Measurements from ENCODE around the gene ALB. TPM values are rescaled to one million over a fixed set of nuclear protein-coding genes. Genes with fewer than 3 reads are reported as not detected.

Gene ALB
- total and polyA plus RNA-seq, 2 of the 8 experiments (the other 6 are each of a cell fraction or from before 2014, with no cell fraction given), result 0.12 TPM; not detected in 1

- no peak overlapping the region for H4K8ac ChIP-seq (ENCODE audit: extremely low read depth, insufficient read depth, low read length)
- H2BK20ac ChIP-seq (ENCODE audit: low read length), result no peak overlapping the region
- ChIA-PET CTCF (ENCODE audit: partially characterized antibody) (interaction anchor here (0.9 to 1.9 kb wide), 4 partner anchors 8 to 29 kb away, joined by 3 to 6 read pairs (median 4); no protein-coding TSS in a partner anchor), POLR2A (ENCODE audit: partially characterized antibody) (no interaction called here)
- H3K4me3 ChIP-seq (ENCODE audit: extremely low read depth in 1 of 4, insufficient read depth in 2 of 4, low read depth in 3 of 4, low read length in 4 of 4), result no peak overlapping the region
- no peak overlapping the region for H2BK120ac ChIP-seq (replicated peaks; ENCODE audit: low read depth, low read length)
- no peaks in the 10 kb centered on the region for H3K36me3 ChIP-seq (ENCODE audit: control insufficient read depth in 2 of 4, insufficient read depth in 4 of 4, low read length in 3 of 4)
- H3K79me2 ChIP-seq (ENCODE audit: control insufficient read depth in 1 of 2, insufficient read depth in 2 of 2, low read length in 2 of 2), result no peaks in the 10 kb centered on the region
- no peak overlapping the region for H3K56ac ChIP-seq (replicated peaks; ENCODE audit: insufficient read length, low read depth, low read length)
- no peak overlapping the region for H3K18ac ChIP-seq (ENCODE audit: extremely low read depth, low read length)
- H3K23me2 ChIP-seq (ENCODE audit: low read depth, low read length), result no peaks in the 10 kb centered on the region
- H3K79me1 ChIP-seq (ENCODE audit: low read depth, low read length), result no peaks in the 10 kb centered on the region
- H3K4ac ChIP-seq (replicated peaks; ENCODE audit: insufficient read length, low read depth, low read length), result no peak overlapping the region
- no peak overlapping the region for H3K23ac ChIP-seq (ENCODE audit: insufficient read length)
- H3K4me2 ChIP-seq (ENCODE audit: insufficient read depth in 1 of 2, low read depth in 2 of 2, low read length in 2 of 2), result no peak overlapping the region
- H2AFZ ChIP-seq (ENCODE audit: low read length), result no peak overlapping the region
- FAIRE-seq (no peak), DNase-seq (ENCODE audit: low read depth in 1 of 2, low spot score in 2 of 2) (no peak)
- no peak overlapping the region for H4K91ac ChIP-seq (replicated peaks; ENCODE audit: insufficient read length, low read length)
- H3K9ac ChIP-seq (replicated peaks in 1 of 4; ENCODE audit: extremely low read depth in 1 of 4, low read depth in 3 of 4, low read length in 3 of 4), result no peak overlapping the region
- no peak overlapping the region for H2BK5ac ChIP-seq (ENCODE audit: low read depth, low read length)
- H3K27me3 ChIP-seq (replicated peaks in 1 of 4; ENCODE audit: control insufficient read depth in 3 of 4, extremely low read depth in 1 of 4, insufficient read depth in 3 of 4, low read length in 3 of 4), result no peaks in the 10 kb centered on the region
- H3K4me1 ChIP-seq (replicated peaks in 1 of 4; ENCODE audit: control insufficient read depth in 3 of 4, insufficient read depth in 4 of 4, low read length in 3 of 4), result peaks cover 0 to 4% (median 0%) of the 10 kb centered on the region in 4 experiments; a peak in 3 of 7 replicates
- H4K20me1 ChIP-seq (replicated peaks in 1 of 2; ENCODE audit: control insufficient read depth in 1 of 2, insufficient read depth in 2 of 2, low read length in 2 of 2), result no peaks in the 10 kb centered on the region
- WGBS, 2 experiments (ENCODE audit: extremely low coverage in 1 of 2, insufficient coverage in 1 of 2, insufficient read length in 1 of 2, insufficient replicate concordance in 2 of 2, low coverage in 1 of 2, low lambda C conversion rate in 2 of 2, missing lambda C conversion rate in 1 of 2), result 87% methylated on average over 2 of the region's 2 CpGs; no CpG with 5 or more reads in 1 of the 2 experiments
- no peak overlapping the region for H2BK15ac ChIP-seq (ENCODE audit: low read length)
- no peaks in the 10 kb centered on the region for H3K9me3 ChIP-seq (ENCODE audit: insufficient read depth in 2 of 2, low read depth in 1 of 2, low read length in 1 of 2)
- no peak overlapping the region for H4K5ac ChIP-seq (ENCODE audit: insufficient read length, low read depth, low read length)
- H3K27ac ChIP-seq (ENCODE audit: low read depth, low read length), result no peak overlapping the region
- no peak overlapping the region for H3K14ac ChIP-seq (ENCODE audit: insufficient read length)
- no peak overlapping the region for H2AK5ac ChIP-seq (ENCODE audit: low read depth, low read length)
- no peak overlapping the region for H2BK12ac ChIP-seq (ENCODE audit: low read depth, low read length)
- TF ChIP-seq TEAD4 (IDR thresholded peaks at IDR 0.05; ENCODE audit: low read depth, low read length) (no peak), EGR1 (IDR thresholded peaks at IDR 0.05; ENCODE audit: borderline replicate concordance, low read depth, low read length) (no peak), CTBP2 (IDR thresholded peaks at IDR 0.05; ENCODE audit: borderline replicate concordance, insufficient read depth, insufficient read length, low read length) (no peak), ZNF274 (IDR thresholded peaks at IDR 0.05; ENCODE audit: borderline replicate concordance, extremely low read depth, low read length) (no peak), CREB1 (IDR thresholded peaks at IDR 0.05) (no peak), RFX5 (IDR thresholded peaks at IDR 0.05; ENCODE audit: borderline replicate concordance, low read depth, low read length) (no peak), ATF3 (IDR thresholded peaks at IDR 0.05; ENCODE audit: insufficient read depth, low read depth, low read length) (no peak), HDAC6 (IDR thresholded peaks at IDR 0.05; ENCODE audit: low read depth, low read length) (no peak), POLR2A (IDR thresholded peaks at IDR 0.05; ENCODE audit: control extremely low read depth in 1 of 2, low read depth in 2 of 2, low read length in 2 of 2) (no peak), SP4 (IDR thresholded peaks at IDR 0.05; ENCODE audit: low read length) (no peak), SP2 (IDR thresholded peaks at IDR 0.05; ENCODE audit: low read length) (no peak), POLR2AphosphoS5 (IDR thresholded peaks at IDR 0.05; ENCODE audit: low read depth, low read length) (no peak), USF2 (IDR thresholded peaks at IDR 0.05; ENCODE audit: low read length) (no peak)
Observed at GRCh38 chr4:73416423-73417087, 12.5 kb downstream of the ALB start.

All from H1 (cell line).